Measurements from ENCODE around the gene USP3. TPM values are rescaled to one million over a fixed set of nuclear protein-coding genes. Genes with fewer than 3 reads are reported as not detected.
A peak's percentile ranks its signal among the peaks of the same experiment; 100 is the strongest.

Gene USP3
- total and polyA plus RNA-seq, 11 donors: 7.1 to 30.8 (median 18.4) TPM

DNA sequence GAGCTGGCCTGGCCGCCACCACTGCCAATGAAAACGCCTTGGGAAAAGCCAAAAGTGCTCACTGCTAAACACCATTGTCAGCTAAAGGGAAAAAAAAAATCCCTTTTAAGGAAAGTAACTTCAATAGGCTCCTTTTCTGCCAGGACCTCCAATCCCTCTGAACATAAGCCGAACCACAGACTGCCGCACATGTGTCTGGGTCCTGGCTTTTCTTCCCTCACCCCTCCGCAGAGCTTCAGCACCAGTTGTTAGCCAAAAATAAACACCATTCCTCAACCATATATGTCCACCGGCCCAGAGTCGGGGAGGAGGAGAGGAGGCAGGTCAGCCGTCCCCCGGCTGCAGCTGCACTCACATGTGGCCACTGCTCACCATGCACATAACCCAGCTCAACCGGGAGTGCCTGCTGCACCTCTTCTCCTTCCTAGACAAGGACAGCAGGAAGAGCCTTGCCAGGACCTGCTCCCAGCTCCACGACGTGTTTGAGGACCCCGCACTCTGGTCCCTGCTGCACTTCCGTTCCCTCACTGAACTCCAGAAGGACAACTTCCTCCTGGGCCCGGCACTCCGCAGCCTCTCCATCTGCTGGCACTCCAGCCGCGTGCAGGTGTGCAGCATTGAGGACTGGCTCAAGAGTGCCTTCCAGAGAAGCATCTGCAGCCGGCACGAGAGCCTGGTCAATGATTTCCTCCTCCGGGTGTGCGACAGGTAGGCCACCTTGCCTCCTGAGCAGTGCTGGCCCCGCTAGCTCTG, 92.8 kb downstream of the USP3 start, which contains the start of gene FBXL22:
Gene FBXL22 (plus strand): TSS at position 350 of the 753 bp plus-strand sequence. CDS start 6 bp downstream, at position 356.
- H3K27me3 ChIP-seq: no peaks in the 10 kb centered on the region
- H3K36me3 ChIP-seq: peaks cover 0 to 30% (median 16%) of the 10 kb centered on the region in 9 donors
- TF ChIP-seq, protein P1, sequence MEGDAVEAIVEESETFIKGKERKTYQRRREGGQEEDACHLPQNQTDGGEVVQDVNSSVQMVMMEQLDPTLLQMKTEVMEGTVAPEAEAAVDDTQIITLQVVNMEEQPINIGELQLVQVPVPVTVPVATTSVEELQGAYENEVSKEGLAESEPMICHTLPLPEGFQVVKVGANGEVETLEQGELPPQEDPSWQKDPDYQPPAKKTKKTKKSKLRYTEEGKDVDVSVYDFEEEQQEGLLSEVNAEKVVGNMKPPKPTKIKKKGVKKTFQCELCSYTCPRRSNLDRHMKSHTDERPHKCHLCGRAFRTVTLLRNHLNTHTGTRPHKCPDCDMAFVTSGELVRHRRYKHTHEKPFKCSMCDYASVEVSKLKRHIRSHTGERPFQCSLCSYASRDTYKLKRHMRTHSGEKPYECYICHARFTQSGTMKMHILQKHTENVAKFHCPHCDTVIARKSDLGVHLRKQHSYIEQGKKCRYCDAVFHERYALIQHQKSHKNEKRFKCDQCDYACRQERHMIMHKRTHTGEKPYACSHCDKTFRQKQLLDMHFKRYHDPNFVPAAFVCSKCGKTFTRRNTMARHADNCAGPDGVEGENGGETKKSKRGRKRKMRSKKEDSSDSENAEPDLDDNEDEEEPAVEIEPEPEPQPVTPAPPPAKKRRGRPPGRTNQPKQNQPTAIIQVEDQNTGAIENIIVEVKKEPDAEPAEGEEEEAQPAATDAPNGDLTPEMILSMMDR (IDR thresholded peaks at IDR 0.05): no peak
- no peak for TF ChIP-seq POLR2A (IDR thresholded peaks at IDR 0.05)
- peak within 1 kb of the TSS; percentile 8 to 83 (median 64) for H3K4me3 ChIP-seq
- intact Hi-C loops (cut with DNase I): loop anchor here in 9 of 10 donors (5.0 to 10.0 kb wide), 5 partner anchors 95 to 312 kb away; partner anchors contain the start of gene USP3 (in 8 of the 9)
- WGBS, 4 donors: 31 to 52% (median 35%) methylated on average over 20 to 23 of the region's 23 CpGs
- H3K27ac ChIP-seq: peak within 1 kb of the TSS; percentile 78 to 95 (median 88)
- H3K4me1 ChIP-seq: peaks cover 0 to 75% (median 46%) of the 10 kb centered on the region in 12 donors
- ATAC-seq (peak; percentile 40 to 76 (median 56)), DNase-seq (peak in 4 of 5 donors; percentile 69 to 82 (median 69))
- H3K9me3 ChIP-seq: no peaks in the 10 kb centered on the region

GRCh38 chr15:63597821-63598220, 93.4 kb downstream of the USP3 start:
- peak overlapping the region; percentile 8 to 83 (median 64) for H3K4me3 ChIP-seq
- DNase-seq (no peak), ATAC-seq (no peak)
- TF ChIP-seq, protein P1 (IDR thresholded peaks at IDR 0.05): no peak
- TF ChIP-seq POLR2A (IDR thresholded peaks at IDR 0.05): no peak
- intact Hi-C loops (cut with DNase I): loop anchor here in 9 of 10 donors (5.0 to 10.0 kb wide), 5 partner anchors 96 to 313 kb away; partner anchors contain the start of gene USP3 (in 8 of the 9)
- H3K27me3 ChIP-seq: no peaks in the 10 kb centered on the region
- H3K27ac ChIP-seq: peak overlapping the region; percentile 78 to 95 (median 88)
- H3K9me3 ChIP-seq: no peaks in the 10 kb centered on the region
- H3K36me3 ChIP-seq: peaks cover 0 to 24% (median 10%) of the 10 kb centered on the region in 9 donors
- WGBS, 4 donors: 52 to 86% (median 73%) methylated on average over 5 to 6 of the region's 6 CpGs
- peaks cover 0 to 75% (median 48%) of the 10 kb centered on the region in 12 donors for H3K4me1 ChIP-seq

DNA sequence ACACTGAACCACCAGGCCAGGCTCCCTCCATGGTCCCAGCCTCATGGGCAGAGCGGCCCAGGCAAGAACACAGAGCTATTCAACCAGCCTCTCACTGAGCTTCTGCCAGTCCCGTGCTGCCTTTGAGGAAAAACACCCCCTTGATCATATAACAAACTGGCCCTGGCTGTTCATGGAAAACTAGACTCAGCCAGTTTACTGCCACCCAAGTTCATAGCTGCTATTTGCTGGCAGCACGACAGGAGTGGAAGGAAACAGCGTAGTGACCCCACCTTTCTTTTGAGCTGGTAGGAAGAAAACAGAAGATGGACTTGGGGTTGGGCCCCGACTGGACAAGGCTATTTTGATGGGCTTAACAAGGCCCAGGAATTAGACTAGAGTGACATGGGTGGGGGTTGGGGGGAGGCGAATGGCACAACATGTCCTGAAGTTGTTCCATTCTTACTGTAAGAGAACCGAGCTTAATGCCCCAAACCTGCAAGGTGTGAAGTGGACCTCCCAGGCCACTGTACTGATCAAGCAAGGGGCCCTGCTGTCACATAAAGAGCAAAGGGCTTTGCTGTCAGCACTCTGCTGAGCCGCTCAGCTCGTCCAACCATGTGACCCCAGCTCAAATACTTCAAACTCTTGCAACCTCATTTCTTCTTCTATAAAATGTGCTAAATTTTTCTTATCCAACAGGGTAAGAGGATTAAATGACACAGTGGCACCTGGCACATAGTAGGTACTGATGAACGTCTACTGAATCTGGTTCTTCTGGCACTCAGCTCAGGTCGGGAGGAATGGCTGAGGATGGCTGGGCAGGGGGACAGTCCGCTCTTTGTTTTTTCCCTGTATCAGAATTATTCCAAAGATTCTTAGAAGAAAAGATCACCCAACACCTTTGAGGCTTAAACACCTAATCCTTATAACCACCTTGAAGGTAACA, 94.3 kb downstream of the USP3 start:
- WGBS, 4 donors: 42 to 54% (median 49%) methylated on average over 12 of the region's 12 CpGs
- Histone ChIP-seq H3K36me3 (peaks cover 0 to 15% (median 1%) of the 10 kb centered on the region in 9 donors), H3K27ac (peak overlapping the region; percentile 78 to 95 (median 88)), H3K4me1 (peaks cover 0 to 82% (median 52%) of the 10 kb centered on the region in 12 donors), H3K27me3 (no peaks in the 10 kb centered on the region), H3K4me3 (peak overlapping the region in 11 of 12 donors; percentile 31 to 83 (median 65)), H3K9me3 (no peaks in the 10 kb centered on the region)
- DNase-seq (peak in 1 of 5 donors; percentile 47), ATAC-seq (peak in 2 of 4 donors; percentile 1 to 16)
- intact Hi-C loops (cut with DNase I): loop anchor here in 9 of 10 donors (1.0 to 10.0 kb wide), 6 partner anchors 96 to 314 kb away; partner anchors contain the start of gene USP3 (in 8 of the 9)
- TF ChIP-seq, protein P1 (IDR thresholded peaks at IDR 0.05): no peak
- TF ChIP-seq POLR2A (IDR thresholded peaks at IDR 0.05): no peak

Data from heart left ventricle (tissue), 16 donors.